Measurements from ENCODE around the gene RIPK1.
"Not testable (repeated sequence)": the region's sequence is repeated elsewhere in the genome, so short reads cannot be mapped to it uniquely, and the experiment has no call there.

DNA sequence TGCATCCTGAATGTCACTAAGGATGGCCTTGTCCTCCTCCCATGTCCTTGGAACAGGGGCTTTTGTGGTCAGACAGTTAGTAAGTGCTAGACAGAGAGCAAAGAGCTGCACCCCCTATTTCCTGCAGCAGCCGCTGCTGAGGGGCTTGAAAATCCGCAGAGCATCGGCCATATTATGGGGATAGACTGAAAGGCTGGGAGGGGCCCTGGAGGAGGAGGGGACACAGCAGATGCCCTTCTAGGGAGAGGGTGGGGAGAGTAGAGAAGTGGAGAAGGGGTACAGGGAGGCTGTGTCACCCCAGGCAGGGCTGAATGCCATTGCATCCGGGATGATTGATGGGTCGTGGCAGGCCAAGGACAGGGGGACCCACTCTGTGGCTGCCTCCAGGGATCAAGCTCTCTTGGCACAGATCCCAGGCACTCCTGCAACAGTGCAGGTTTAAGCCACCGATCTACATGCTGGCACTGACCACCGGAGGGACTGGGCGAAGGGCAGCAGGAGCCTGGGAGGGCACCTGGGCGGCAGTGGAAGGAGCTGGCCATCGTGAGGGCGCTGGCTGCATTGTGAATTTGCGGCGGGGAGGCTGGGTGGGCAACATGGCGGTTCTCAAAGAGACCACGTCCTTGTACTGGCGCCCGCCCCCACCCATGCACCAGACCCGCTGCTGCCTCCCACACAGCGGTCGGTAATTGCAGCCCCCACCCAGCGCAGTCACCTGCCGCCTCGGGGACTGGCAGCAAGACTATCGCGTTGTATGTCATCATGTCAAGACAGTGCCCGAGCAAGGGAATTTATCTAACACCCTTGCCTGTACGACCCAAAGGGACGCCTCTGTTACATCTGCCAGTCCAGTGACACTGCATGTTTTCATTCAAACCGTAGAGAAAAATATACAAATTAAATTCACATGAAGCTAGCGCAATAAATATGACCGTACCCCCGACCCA lies 88.2 kb downstream of the RIPK1 start:
- TF ChIP-seq, protein P1, sequence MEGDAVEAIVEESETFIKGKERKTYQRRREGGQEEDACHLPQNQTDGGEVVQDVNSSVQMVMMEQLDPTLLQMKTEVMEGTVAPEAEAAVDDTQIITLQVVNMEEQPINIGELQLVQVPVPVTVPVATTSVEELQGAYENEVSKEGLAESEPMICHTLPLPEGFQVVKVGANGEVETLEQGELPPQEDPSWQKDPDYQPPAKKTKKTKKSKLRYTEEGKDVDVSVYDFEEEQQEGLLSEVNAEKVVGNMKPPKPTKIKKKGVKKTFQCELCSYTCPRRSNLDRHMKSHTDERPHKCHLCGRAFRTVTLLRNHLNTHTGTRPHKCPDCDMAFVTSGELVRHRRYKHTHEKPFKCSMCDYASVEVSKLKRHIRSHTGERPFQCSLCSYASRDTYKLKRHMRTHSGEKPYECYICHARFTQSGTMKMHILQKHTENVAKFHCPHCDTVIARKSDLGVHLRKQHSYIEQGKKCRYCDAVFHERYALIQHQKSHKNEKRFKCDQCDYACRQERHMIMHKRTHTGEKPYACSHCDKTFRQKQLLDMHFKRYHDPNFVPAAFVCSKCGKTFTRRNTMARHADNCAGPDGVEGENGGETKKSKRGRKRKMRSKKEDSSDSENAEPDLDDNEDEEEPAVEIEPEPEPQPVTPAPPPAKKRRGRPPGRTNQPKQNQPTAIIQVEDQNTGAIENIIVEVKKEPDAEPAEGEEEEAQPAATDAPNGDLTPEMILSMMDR (IDR thresholded peaks at IDR 0.05; ENCODE audit: low read length) = not testable (repeated sequence)
- TF ChIP-seq EZH2 (IDR thresholded peaks at IDR 0.05; ENCODE audit: borderline replicate concordance, low read length) = not testable (repeated sequence)

All from OCI-LY1 (cell line).